ENCODE results near the gene GRK6.

DNA sequence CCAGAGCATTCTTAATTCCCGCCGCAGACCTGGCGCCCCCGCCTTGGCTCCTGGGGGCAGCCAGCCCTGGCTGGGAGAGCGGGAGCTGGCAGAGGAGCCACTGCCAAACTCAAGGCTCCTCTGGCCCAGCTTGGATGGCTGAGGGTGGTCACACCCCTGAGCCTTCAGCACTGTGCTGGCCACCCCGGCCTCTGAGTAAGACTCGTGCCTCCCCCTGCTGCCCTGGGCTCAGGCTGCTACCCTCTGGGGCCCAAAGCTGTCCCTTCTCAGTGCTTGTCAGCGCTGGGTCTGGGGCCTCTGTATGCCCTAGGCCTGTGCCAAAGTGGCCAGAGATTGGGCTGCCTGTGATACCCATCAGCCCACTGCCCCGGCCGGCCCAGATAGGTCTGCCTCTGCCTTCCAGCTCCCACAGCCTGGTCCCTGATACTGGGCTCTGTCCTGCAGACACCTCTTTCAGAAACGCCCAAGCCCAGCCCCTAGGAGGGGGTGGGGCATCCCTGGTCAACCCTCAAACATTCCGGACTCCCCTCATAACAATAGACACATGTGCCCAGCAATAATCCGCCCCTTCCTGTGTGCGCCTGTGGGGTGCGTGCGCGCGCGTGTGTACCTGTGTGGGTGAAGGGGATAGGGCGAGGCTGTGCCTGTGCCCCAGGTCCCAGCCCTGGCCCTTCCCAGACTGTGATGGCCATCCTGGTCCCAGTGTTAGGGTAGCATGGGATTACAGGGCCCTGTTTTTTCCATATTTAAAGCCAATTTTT, 15.8 kb downstream of the GRK6 start:
- TF ChIP-seq, protein P1, sequence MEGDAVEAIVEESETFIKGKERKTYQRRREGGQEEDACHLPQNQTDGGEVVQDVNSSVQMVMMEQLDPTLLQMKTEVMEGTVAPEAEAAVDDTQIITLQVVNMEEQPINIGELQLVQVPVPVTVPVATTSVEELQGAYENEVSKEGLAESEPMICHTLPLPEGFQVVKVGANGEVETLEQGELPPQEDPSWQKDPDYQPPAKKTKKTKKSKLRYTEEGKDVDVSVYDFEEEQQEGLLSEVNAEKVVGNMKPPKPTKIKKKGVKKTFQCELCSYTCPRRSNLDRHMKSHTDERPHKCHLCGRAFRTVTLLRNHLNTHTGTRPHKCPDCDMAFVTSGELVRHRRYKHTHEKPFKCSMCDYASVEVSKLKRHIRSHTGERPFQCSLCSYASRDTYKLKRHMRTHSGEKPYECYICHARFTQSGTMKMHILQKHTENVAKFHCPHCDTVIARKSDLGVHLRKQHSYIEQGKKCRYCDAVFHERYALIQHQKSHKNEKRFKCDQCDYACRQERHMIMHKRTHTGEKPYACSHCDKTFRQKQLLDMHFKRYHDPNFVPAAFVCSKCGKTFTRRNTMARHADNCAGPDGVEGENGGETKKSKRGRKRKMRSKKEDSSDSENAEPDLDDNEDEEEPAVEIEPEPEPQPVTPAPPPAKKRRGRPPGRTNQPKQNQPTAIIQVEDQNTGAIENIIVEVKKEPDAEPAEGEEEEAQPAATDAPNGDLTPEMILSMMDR (IDR thresholded peaks at IDR 0.05) = no peak
- no peak for TF ChIP-seq ZFX (IDR thresholded peaks at IDR 0.05; ENCODE audit: borderline replicate concordance)

Data from 22Rv1 (cell line).